K562 (cell line): Measurements from ENCODE around the gene PPP1R16B. TPM values are rescaled to one million over a fixed set of nuclear protein-coding genes. Genes with fewer than 3 reads are reported as not detected.

Experiments
- FOXA1 ChIP-seq: fragments of 450-650 bp; IDR thresholded peaks from 2 replicates; pipeline ENCODE4 v1.6.1; 2016; ENCODE audit warnings: mild to moderate bottlenecking, borderline replicate concordance
- HMGXB4 ChIP-seq: sonication (generic); formaldehyde crosslinking; IDR thresholded peaks from 2 replicates; pipeline ENCODE4 v1.8.1; 2023; ENCODE audit warnings: mild to moderate bottlenecking, missing genetic modification reagents
- HNRNPL ChIP-seq: fragments of 200-400 bp; formaldehyde crosslinking; IDR thresholded peaks from 2 replicates; pipeline ENCODE4 v1.6.1; 2017; ENCODE audit warnings: low read depth, mild to moderate bottlenecking, low read length
- KLF10 ChIP-seq: fragments of 250-450 bp; sonication (Bioruptor Pico); IDR thresholded peaks from 2 replicates; pipeline ENCODE4 v1.6.1; 2021; ENCODE audit warnings: matching md5 sums
- SETDB1 ChIP-seq: IDR thresholded peaks from one replicate; pipeline ENCODE4 v1.6.1; 2012; ENCODE audit warnings: low read length, control low read depth, inconsistent platforms
- TBP ChIP-seq: optimal IDR thresholded peaks from 2 replicates; pipeline ENCODE3; 2011; ENCODE audit warnings: low read depth, low read length, improper control_type of control experiment
- ZBTB12 ChIP-seq: fragments of 250-450 bp; sonication (Bioruptor Pico); IDR thresholded peaks from 2 replicates; pipeline ENCODE4 v1.4.0; 2020
- ZBTB40 ChIP-seq, 2 experiments: fragments of 450-650 bp in 1 of 2; sonication (generic) in 1 of 2; formaldehyde crosslinking in 1 of 2; IDR thresholded peaks; 2 replicates each; pipeline versions ENCODE4 v1.7.1 to v1.9.0; 2016 to 2022; ENCODE audit warnings: inconsistent platforms in 1 of 2, mild to moderate bottlenecking in 1 of 2, missing genetic modification reagents in 1 of 2
- ZNF311 ChIP-seq: fragments of 250-450 bp; sonication (Bioruptor Pico); IDR thresholded peaks from 2 replicates; pipeline ENCODE4 v1.4.0; 2020; ENCODE audit warnings: mild to moderate bottlenecking, moderate library complexity
- ZNF518B ChIP-seq: fragments of 250-450 bp; sonication (Bioruptor Pico); IDR thresholded peaks from 2 replicates; pipeline ENCODE4 v1.5.0; 2021; ENCODE audit warnings: mild to moderate bottlenecking, moderate library complexity
- ZNF75A ChIP-seq: fragments of 450-650 bp; formaldehyde crosslinking; IDR thresholded peaks from 2 replicates; pipeline ENCODE4 v1.4.0; 2020; ENCODE audit warnings: mild to moderate bottlenecking
- polyA plus RNA-seq, 8 experiments: library from polyadenylated mRNA; depleted of rRNA in 4 of 8; stranded (reverse) in 5 of 8; unstranded in 3 of 8; fragments of >200 nt; fragmentation: Nextera tagmentation in 2 of 8; fragmentation: Illumina TruSeq in 1 of 8; extraction: Ambion mirVana in 2 of 8; extraction: Trizol in 1 of 8; gene quantifications; 2 replicates each; pipeline versions ENCODE4 v1.2.1 to v1.2.3, GENCODE V29; 2011 to 2014; ENCODE audit warnings: inconsistent platforms in 1 of 8, missing spikeins in 1 of 8
- total RNA-seq, 7 experiments: library from RNA; depleted of rRNA in 6 of 7; stranded (reverse); fragments of >200 nt in 6 of 7; fragmentation: Illumina TruSeq in 2 of 7; extraction: Trizol in 2 of 7; gene quantifications; 2 replicates each; pipeline versions ENCODE4 v1.2.1 to v1.2.3, GENCODE V29; 2011 to 2021; ENCODE audit warnings: low replicate concordance in 1 of 7

PPP1R16B gene
- total and polyA plus RNA-seq, 9 of the 15 experiments (the other 6 are each of a cell fraction or from before 2014, with no cell fraction given), result 1.5 to 11.5 (median 6.8) TPM

DNA sequence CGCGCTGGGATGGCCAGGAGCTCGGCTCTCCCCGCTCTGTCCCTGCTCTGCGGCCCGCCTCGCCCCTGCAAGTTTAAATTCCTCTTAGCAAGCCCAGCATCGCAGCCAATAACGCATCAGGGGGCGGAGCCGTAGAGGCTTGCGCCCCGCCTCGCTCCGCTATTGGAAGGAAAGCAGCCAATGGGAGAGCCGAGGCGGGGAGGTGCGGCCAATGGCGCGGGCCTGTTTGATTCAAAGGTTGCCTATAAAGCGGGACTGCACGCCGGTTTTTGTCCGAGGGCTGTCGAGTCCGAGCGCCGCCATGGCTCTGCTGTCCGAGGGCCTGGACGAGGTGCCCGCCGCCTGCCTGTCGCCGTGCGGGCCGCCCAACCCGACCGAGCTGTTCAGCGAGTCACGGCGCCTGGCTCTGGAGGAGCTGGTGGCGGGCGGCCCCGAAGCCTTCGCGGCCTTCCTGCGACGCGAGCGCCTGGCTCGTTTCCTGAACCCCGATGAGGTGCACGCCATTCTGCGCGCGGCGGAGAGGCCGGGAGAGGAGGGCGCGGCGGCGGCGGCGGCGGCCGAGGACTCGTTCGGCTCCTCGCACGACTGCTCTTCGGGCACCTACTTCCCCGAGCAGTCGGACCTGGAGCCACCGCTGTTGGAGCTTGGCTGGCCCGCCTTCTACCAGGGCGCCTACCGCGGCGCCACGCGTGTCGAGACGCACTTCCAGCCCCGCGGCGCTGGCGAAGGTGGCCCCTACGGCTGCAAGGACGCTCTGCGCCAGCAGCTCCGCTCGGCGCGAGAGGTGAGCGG, 120.8 kb downstream of the PPP1R16B start, which contains the start of gene FAM83D (continued):
- TF ChIP-seq ZBTB40 (IDR thresholded peaks at IDR 0.05) (no peak), ZBTB40 (CRISPR knock-in tag; IDR thresholded peaks at IDR 0.05) (no peak; the same call in 1 of the 2 replicates), FOXA1 (no peak), HMGXB4 (CRISPR knock-in tag) (no peak), KLF10 (CRISPR knock-in tag) (no peak), TBP (peak; percentile 99), ZNF75A (no peak), ZBTB12 (CRISPR knock-in tag) (no peak), SETDB1 (no peak), ZNF311 (no peak), ZNF518B (CRISPR knock-in tag) (no peak), HNRNPL (peak; percentile 86)
